GM21619 (cell line): ENCODE measurements around the gene PKN1.
"Not testable (repeated sequence)": the region's sequence is repeated elsewhere in the genome, so short reads cannot be mapped to it uniquely, and the experiment has no call there.

Source experiments
- ATAC-seq: cut with Tn5 transposase; IDR thresholded peaks from one replicate; pipeline ENCODE4 v1.9.1; 2021; ENCODE audit not compliant: unreplicated experiment

PKN1 gene

DNA sequence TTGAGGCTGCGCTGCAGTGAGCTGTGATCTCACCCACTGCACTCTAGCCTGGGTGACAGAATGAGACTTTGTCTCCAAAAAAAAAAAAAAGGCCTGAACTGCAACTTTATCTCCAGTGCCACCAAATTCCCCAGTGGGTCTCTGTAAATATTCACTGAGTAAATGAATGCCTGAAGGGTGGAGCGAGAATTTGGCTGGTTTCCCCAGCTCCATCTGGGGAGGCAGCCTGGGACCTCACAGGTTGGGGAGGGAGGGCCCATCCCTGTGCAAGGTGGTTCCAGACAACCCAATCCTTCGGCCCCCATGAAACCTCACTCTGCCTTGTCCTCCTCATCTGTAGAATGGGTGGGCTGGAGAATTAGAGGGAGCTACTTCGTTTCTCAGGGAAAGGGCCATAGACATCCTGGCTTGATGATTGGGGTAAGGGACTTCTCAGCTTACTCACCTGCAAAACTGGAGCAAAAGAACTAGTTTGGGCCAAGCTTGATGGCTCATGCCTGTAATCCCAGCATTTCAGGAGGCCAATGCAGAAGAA lies 4.2 kb upstream of the PKN1 start:
- no peak for ATAC-seq

DNA sequence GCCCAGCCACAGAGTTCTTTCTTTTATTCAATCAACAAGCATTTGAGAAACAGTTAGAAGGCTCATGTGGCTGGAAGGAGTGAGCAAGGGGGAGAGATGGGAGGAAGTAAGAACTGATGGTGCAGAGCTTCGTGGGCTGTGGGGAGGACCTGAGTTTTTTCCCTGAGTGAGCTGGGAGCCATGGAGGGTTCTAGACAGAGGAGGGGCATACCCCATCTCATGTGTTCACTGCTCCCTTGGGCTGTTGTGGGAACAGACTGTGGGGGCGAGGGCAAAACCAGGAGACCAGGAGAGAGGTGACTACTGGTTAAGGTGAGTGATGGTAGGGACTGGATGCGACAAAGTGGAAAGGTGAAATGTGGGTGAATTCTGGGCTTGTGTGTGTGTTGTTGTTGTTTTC lies 2.4 kb upstream of the PKN1 start:
- ATAC-seq: no peak

DNA sequence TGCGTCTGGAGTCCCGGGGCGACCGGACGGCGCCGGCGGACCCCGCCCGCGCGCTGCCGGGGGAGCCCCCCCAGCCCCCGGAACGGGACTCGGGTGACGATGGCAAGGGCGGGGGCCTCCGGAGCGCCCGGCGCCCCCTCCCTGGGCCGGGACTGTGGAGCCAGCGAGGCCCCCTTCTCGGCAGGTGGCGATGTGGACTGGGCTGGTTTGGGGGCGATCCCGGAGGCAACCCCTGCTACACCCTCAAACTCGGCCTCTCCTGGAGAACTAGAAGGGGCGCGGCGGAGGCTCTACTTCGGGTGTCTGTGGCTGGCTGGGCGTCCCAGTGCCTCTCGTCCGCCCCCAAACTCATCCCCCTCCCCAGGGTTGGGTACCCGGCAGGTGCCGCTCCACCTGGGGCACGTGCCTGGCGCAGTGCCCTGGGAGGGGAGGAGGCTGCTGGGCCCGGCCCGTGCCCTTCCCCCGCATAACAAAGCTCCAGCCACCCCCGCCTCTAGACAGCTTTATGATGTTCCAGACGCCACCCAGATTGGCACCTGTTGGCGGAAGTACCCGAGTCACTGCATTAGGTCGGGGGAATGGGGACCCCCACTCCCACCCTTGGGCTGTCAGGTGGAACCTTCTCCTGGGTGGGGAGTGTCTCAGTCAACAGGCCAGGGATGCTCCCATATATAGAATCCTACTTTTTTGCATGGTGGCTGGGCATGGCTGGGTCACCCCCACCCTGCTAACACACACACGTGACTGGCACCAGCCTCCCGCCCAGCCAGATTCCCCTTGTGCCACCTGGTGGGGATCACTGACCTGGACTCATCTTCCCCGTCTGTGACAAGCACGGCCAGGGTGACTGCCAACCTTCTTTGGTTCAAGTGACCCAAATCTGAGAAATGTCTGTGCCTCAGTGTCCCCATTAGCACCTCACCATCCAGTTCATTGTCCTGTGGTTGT lies 722 bp downstream of the PKN1 start:
- no peak for ATAC-seq

DNA sequence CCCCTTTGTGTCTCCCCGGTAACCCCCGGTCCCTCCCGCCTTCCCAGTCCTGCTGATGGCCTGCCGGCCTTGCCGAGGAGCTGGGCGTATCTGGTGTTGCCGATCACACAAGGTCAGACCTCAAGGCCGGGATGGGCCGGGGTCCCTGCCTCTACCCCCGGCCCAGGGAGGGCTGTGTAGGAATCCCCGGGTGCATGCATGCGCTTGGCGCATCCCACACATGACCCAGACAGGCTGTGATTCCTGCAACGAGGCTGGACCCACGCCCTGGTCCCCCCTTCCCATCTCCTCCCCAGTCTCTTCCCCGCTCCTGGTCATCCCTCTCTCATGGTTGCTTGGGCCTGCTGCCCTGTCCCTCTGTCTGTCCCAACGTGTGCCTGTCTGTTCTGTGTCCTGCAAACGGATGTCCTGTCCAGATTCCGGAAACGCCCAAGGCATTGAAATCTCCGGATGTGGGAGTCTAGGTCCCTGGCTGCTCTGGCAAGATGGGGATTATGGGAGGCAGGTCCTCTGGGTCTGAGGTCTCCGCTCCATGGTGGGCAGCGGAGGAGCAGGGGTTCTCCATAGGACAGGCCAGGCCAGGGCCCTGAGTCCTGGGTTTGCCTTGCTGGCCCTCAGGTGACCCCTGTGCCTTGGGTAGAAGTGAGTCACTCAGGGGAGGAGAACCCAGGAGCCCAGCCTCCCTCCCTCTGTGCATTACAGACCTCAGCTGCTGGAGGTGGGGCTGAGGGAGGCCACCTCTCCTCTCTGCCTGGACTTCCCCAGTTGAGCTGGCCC lies 1.6 kb downstream of the PKN1 start:
- no peak for ATAC-seq

DNA sequence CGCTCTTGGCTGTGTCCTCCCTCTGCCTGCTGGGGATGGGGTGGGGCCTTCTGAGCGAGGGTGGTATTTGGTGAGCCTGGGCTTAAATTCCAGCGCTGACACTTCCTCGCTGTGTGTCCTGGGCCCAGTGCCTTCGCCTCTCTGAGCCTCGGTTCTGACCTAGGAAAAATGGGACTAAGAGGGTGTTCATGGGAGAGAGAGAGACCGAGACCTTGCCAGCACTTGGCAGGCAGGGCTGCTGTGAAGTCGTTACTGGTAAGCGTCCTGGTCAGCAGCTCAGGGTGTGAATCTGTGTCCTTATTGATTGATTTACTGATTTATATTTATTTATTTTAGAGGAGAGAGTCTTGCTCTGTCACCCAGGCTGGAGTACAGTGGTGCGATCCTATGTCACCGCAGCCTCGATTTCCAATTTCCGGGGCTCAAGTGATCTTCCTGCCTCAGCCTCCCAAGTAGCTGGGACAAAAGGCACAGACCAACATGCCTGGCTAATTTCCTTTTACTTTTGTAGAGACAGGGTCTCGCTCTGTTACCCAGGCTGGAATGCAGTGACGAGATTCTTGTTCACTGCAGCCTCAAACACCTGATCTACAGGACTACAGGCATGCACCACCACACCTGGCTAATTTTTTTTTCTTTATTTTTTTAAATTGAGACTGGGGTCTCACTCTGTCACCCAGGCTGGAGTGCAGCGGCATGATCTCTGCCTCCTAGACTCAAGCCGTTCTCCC lies 2.4 kb downstream of the PKN1 start:
- ATAC-seq: no peak

DNA sequence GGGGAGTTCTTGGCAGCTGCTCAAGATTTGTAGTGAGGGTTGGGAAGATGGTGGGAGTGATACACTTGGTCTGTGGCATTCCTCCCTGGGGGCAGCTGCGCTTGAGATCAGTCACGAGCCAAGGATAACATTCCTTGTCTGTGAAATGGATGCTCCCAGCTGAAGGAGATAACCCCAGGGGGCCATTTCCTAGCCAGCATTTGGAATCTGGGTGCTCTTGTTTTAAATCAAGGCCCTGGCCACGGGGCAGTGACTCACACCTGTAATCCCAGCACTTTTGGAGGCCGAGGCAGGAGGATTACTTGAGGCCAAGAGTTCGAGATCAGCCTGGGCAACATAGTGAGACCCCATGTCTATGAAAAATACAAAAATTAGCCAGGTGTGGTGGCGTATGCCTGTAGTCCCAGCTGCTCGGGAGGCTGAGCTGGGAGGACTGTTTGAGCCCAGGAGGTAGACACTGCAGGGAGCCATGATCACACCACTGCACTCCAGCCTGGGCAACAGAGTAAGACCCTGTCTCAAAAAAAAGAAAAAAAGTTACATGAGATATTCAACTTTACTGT lies 4.6 kb downstream of the PKN1 start:
- ATAC-seq: no peak

DNA sequence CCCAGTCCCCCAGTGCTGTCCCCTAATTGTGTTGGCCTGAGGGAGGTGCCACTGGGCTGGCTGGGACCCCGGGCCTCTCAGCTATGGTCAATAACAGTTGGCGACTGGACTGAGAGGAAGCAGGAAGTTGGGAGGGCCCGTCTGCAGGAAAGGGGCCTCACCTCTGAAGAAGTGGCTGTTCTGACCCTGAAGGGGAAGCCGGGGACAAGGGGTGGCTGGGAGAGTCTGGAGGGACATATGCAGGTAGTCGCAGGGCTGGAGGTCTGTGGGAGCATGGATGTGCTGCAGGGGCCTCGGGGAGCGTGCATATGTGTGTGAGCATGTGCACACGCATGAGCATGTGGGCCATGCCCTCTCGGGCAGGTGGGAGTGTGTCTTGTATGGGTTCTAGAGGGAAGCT lies 5.9 kb downstream of the PKN1 start:
- no peak for ATAC-seq

DNA sequence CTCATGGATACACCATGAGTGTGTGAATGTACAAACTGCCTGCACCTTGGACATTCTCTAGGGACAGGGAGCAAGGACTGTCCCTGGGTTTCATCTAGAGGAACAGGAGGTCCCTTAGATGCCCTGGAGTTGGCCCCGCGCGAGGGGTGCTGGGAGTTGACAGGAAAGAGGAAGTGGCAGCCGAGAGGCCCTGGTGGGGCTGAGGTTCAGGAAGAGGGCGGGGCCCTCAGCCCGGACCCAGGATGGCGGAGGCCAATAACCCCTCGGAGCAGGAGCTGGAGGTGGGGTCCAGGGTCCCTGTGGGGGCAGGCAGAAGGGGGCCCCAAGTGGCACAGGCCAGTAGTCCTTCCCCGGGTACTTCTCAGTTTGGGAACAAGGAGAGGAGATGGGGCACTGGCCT lies 6.9 kb downstream of the PKN1 start:
- peak; percentile 77 for ATAC-seq

DNA sequence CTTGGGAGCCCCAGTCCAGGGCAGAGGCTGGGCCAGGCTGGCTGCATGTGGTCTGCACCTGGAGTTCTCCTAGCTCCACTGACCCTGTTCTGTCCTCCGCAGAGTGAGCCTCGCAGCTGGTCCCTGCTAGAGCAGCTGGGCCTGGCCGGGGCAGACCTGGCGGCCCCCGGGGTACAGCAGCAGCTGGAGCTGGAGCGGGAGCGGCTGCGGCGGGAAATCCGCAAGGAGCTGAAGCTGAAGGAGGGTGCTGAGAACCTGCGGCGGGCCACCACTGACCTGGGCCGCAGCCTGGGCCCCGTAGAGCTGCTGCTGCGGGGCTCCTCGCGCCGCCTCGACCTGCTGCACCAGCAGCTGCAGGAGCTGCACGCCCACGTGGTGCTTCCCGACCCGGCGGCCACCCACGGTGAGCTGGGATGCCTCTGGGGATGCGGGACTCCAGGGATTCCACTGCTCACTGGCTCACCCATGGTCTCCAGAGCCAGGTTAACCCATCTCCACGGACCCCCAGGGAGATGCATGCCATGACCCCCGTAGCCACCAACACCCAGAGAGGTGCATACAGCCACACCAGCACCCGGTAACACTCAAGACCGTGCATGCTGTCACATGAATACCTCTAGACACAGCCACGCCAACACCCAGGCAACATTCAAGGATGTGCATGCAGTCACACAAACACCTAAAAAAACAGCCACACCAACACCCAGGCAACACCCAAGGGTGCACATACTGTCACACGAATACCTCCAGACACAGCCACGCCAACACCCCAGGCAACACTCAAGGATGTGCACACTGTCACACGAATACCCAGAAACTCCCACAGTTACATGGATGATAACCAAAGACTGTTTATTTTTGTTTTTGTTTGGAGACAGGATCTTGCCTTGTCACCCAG lies 8.2 kb downstream of the PKN1 start:
- ATAC-seq: no peak

DNA sequence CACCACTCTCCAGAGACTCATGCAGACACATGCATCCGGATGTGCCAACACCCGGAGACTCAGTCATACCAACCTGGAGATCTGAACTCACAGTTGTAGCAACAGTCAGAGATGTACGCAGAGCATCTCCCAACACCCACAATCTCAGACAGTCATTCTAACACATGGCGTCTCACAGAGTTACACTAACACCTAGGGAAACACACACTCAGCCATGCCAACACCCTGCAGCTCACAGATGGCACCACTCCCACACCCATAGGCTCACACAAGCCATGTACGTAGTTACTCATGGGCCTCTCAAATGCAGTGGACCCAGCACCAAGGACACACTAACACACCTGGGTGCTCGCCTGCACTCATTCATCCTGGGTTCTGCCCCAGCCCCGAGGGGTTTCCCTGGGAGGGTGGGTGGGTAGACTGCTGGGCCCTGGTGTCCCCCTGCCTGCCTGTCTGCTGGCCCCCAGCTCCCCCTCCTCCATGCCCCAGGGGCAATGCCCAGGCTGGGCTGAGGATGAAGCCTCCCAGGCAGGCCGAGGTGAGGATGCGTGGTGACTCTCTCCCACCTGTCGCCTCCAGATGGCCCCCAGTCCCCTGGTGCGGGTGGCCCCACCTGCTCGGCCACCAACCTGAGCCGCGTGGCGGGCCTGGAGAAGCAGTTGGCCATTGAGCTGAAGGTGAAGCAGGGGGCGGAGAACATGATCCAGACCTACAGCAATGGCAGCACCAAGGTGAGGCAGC lies 10.0 kb downstream of the PKN1 start:
- no peak for ATAC-seq

DNA sequence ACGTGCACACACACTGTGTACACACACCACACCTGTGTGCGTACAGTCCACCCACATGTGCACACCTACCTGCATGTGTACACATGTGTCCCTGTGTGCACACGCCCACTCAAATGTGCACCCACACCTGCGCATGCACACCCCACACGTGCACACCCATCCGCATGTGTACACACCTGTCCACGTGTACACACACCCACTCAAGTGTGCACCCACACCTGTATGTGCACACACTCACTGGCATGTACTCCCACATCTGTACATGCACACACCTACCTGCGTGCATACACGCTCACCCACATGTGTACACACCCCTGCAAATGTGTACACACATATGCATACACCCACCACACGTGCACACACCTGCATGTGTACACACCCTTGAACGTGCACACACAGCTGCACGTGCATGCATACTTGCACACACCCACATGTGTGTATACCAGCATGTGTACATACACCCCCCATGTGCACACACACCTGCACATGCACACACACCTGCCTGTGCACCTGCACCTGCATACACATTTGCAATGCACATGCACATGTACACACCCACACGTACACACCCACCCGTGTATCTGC lies 10.6 kb downstream of the PKN1 start:
- no peak for ATAC-seq

DNA sequence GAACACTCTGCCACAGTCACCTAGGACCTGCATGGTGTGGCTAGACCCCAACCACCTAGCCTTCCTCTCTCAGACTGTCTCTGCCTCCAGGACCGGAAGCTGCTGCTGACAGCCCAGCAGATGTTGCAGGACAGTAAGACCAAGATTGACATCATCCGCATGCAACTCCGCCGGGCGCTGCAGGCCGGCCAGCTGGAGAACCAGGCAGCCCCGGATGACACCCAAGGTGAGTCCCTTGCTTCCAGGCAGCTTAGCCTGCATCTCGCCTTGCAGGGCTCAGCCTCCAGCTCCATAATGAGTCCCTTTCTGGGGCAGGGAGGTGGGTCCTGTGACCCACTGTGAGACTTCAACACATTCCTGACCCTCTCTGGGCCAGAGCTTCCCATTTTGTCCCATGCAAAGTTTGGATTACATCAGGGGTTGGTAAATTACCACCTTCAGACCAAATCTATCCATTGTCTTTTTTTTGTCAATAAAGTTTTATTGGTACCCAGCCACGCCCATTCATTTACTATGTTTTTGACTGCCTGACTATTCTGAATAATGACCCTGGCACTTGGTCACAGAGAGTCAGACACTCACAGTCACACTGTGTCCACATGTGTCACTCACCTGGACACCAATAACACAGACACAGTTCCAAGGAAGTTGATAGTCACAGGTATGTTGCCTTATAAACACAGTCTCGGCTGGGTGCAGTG lies 13.4 kb downstream of the PKN1 start:
- no peak for ATAC-seq

DNA sequence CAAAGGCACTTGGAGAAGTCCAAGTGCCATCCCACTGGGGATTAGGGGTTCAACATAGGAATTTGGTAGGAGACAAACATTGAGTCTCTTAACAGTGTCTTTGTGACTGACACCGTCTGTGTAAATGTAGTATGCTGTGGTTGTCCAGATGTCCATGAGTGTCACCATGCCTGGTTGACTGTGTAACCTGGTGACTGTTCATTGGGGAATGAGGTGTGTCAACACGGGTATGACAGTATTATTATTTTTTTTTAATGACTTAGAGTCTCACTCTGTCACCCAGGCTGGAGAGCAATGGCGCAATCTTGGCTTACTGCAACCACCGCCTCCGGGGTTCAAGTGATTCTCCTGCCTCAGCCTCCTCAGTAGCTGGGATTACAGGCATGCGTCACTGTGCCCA lies 16.2 kb downstream of the PKN1 start:
- ATAC-seq: no peak

DNA sequence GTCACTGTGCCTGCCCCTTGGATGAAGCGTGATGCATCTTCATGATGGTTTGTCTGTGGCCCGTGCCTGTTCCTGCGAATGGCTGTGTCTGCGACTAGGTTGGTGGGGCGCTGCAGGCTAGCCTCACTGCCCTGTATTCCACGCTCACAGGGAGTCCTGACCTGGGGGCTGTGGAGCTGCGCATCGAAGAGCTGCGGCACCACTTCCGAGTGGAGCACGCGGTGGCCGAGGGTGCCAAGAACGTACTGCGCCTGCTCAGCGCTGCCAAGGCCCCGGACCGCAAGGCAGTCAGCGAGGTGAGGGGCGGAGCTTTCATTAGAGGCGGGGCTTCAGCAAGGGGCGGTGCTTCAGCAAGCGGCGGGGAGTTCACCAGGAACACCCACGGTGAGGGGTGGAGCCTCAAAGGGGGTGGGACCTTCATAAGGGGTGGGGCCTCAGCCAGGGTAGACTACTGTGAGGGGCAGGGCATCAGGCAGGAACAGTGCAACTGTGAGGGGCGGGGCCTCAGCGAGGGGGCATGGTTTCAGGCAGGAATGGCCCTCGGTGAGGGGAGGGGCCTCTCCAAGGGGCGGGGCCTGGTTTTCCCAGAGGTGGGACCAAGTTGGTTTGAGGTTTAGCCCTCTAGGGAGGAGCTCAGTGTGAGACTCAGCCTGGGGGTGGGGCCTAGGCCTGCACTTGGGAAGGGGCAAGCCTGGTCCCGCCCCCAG lies 17.2 kb downstream of the PKN1 start:
- ATAC-seq: no peak

DNA sequence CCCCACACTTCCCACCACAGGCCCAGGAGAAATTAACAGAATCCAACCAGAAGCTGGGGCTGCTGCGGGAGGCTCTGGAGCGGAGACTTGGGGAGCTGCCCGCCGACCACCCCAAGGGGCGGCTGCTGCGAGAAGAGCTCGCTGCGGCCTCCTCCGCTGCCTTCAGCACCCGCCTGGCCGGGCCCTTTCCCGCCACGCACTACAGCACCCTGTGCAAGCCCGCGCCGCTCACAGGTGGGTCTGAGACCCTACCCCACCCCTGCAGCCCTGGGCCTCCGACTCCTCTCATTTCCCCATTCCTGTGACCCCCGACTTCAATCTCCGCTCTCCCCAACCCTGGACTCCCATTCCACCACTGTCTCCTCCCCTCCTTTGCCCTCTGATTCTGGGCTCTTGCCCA lies 17.8 kb downstream of the PKN1 start:
- ATAC-seq: no peak

DNA sequence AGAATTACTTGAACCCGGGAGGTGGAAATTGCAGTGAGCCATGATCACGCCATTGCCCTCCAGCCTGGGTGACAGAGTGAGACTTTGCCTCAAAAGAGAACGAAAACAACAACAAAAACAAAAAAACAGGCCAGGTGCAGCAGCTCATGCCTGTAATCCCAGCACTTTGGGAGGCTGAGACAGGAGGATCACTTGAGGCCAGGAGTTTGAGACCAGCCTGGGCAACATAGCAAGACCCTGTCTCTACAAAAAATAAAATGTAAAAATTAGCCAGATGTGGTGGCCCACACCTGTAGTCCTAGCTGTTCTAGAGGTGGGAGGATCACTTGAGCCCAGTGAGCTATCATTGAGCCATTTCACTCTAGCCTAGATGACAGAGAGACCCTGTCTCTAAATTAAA lies 19.2 kb downstream of the PKN1 start:
- not testable (repeated sequence) for ATAC-seq

DNA sequence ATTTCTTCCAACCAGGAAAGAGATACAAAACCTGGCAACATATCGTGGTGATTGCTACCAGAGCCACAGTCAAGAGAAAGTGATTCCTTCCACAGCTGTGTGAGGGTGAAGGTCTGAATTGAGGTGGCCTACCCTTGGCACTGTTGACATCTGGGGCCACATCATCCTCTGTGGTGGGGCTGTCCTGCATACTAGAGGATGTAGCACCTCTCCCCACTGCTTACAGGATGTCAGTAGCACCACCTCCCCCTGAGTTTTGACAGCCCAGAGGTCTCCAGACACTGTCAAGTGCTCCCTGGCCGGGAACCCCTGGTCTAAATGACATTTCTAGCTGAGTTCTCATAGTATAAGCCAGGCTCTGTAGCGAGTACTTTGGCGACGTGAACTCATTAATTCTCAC lies 26.6 kb downstream of the PKN1 start:
- ATAC-seq: no peak

DNA sequence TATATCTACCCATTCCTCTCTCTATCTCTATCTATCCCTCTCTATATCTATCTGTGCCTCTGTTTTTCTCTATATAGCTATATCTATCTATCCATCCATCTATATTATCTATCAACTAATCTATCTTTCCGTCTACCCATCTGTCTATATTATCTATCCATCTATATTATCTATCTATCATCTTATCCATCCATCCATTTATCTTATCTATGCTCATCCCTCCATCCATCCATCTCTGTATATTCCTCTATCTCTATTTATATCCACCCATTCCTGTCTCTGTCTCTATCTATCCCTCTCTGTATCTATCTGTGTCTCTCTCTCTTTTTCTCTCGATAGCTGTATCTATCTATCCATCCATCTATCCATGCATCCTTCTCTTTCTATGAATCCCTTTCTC lies 27.8 kb downstream of the PKN1 start:
- no peak for ATAC-seq
